Activated naive CD4-positive, alpha-beta T cell treated with Interleukin-2 at 50 U/mL for 16 hours (primary cell): Measurements from ENCODE around the gene FAM219A.
A peak's percentile ranks its signal among the peaks of the same experiment; 100 is the strongest.

Experiments
- DNase-seq: peaks from one replicate; pipeline ENCODE4 v3.0.0-alpha.2; 2020

The FAM219A gene

DNA sequence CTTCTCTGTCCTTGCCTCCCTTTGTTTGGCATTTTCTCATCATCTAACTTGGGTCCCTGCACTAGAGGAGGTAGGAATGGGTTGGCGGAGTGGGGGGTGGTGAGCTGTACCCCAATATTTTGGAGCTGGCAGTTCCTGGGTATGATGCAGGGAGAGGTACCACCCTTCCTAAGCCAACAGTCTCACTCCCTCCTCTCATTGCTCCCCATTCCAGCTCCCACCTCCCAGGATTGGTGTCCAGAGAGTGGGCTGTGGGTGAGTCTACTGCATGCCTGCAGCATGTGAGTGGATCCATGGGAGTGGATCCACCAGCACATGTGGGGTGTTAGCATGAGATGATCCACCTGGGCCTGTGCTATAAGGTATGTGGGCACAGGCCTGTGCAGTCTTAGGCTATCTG lies 59.5 kb downstream of the FAM219A start:
- DNase-seq, result no peak

GRCh38 chr9:34396276-34397214 lies 61.8 kb downstream of the FAM219A start:
- DNase-seq, result no peak

- DNase-seq, result no peak
Observed at GRCh38 chr9:34392511-34392910, 65.9 kb downstream of the FAM219A start.

DNA sequence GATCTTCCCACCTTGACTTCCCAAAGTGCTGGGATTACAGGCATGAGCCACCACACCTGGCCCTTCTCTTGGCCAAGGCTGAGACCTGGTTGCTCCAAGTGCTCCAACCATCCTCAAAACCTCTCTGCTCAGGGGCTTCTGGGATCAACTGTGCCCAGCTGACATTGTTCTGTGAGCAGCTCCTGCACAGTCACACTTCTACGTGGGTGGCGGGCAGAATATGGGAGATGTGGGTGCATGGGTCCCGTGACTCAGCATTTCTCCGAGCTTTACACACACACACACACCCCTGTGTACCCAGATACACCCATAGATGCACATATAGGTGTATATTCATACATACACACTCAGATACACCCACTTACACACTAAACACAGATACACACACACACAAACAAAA lies 71.1 kb downstream of the FAM219A start:
- no peak for DNase-seq

DNA sequence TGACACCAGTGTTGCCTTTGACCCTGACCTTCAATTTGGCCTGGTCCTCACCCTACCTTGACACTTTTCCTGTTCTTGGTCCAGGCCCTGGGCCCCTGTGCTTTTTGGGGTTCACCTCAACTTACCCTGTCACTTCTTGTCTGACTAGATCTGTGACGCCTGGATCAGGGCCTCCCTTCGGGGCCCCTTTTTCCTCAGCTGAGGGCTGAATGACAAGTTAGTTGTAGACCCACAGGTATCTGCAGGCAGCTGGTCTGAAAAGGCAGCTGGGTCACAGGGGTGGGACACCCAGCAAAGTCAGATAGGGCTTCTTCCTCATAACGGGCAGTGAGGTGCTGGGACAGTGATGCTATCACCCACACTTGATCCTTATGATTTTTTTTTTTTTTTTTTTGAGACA lies 71.7 kb downstream of the FAM219A start:
- no peak for DNase-seq

GRCh38 chr9:34385561-34386230 lies 72.7 kb downstream of the FAM219A start:
- DNase-seq, result no peak

GRCh38 chr9:34384368-34385165 lies 73.8 kb downstream of the FAM219A start:
- DNase-seq, result no peak

DNA sequence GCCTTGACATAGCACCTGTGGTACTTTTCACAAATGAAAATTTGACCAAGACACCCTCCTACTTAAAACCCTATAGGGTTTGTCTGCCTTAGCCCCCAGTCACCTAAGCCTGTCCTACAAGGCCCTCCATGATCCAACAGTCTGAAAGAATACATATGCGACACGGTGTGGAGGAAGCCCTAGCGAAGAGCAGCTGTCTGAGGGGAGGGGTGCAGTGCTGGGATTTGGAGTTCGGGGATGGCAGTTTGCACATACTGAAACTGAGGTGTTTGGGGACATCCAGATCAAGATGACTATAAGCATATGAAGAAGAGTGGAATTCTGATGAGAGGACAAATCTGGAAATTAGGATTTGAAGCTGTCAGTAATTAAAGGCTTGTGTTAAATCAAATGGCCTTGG lies 74.5 kb downstream of the FAM219A start:
- no peak for DNase-seq

- no peak for DNase-seq
Observed at GRCh38 chr9:34382879-34383278, 75.5 kb downstream of the FAM219A start.

DNA sequence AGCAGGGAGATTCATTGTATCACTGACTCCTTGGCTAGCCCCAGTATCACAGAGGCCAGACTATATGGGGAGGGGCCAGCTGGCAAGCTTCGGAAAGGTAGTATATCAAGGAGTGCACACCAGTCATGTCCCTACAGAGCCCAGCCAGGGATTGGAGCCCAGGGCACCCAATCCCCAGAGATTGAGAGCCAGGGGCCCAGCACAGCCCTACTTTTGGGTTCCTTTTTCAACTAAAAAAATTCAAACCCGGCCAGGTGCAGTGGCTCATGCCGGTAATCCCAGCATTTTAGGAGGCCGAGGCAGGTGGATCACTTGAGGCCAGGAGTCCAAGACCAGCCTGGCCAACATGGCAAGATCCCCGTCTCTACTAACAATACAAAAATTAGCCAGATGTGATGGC lies 76.3 kb downstream of the FAM219A start:
- DNase-seq, result no peak

GRCh38 chr9:34381323-34381722 lies 77.0 kb downstream of the FAM219A start:
- no peak for DNase-seq

GRCh38 chr9:34380511-34381315 lies 77.7 kb downstream of the FAM219A start:
- DNase-seq, result peak; percentile 76

DNA sequence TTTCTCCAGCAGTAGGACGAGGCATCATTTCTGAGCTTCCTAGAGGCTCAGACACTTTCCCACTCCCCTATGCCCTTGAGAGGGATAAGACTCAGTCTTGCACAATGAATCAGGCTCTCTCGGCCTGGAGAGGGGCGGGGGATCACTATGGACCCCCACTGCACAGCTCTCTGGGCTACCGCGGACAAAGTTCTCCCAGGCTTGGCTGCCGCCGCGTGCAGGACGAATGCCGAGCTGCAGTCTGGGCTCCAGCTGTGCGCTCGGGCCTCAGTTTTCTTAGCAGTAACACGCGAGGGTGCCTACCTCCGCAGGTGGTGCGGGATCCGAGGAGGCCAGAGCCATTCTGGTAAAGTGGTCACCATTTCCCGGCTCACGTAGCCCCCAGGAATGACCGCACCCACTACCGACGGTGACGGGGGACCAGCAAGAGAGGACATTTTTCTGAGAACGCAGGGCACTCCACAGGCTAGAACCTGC lies 78.3 kb downstream of the FAM219A start:
- no peak for DNase-seq

GRCh38 chr9:34379334-34380033 lies 78.9 kb downstream of the FAM219A start:
- peak; percentile 92 for DNase-seq

- DNase-seq, result no peak
Observed at GRCh38 chr9:34378376-34379060, 79.9 kb downstream of the FAM219A start.

- DNase-seq, result no peak
Observed at GRCh38 chr9:34377404-34377746, 81.0 kb downstream of the FAM219A start.

GRCh38 chr9:34376596-34377403 lies 81.6 kb downstream of the FAM219A start, which contains the start of gene MYORG:
Gene MYORG, minus strand, starts transcription at chr9:34376898. Its CDS starts 3,955 bp downstream, at chr9:34372943.
- DNase-seq, result peak; percentile 99

DNA sequence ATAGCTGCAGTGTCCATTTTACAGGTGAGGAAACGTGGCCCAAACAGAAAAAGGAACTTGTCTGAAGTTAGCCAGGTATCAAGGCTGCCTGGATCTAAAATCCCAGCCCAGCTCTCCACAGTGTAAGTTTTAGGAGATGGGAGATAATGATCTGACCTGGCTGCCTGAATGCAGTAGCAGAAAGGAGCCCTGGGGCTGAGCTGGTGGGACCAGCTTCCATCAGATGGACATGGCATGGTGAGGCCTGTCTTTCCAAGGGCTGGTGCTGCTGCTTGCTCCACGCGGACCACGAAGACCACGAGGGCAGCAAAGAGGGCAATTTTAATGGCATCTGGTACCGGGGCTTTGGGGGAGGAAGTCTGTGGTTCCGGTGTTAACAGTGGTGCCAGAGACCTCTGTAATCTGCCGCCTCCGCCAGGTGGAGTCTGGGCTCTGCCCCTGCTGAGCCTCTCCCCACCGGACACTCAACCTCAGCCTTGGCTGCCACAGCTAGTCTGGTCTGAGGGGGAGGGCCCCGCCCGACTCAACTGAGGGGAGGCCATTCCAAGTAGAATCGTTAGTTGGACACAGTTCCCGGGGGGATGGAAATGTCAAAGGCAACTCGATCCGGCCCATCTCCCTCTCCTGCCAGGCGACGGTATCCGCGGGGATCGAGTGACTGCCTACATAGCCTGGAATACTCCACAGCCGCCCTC lies 82.3 kb downstream of the FAM219A start:
- DNase-seq, result peak; percentile 51

DNA sequence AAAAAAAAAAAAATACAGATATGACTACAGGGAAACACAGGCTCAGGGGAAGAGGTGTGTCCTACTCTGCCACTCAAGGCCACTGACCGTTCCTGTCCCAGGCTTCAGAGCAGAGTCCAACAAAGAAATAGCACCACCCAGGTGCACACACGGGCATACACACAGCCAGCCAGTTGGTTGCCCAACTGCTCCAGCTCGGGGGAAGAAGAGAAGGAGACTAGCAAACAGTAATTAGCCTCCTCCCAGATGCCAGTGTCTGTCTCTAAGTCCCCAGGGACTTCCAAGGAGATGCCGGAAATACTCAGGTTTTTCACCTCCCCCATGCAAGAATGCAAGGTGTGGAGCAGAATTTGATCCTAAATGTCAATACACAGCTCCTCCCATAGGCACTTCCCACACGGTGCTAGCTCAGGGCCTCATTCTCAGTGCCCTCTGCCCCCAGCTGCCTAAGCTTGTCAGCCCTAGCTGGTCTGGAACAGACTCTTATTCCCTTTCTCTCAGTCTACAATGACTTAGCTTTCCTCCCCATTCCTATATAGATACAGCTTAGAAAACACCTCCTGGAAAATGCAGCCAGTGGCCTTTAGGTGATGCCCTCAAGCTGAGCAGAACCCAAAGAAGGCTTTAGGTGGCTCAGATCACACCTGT lies 83.3 kb downstream of the FAM219A start:
- no peak for DNase-seq
